Upper lobe of left lung (tissue), 6 donors: ENCODE results near the gene TDRD6. TPM values are rescaled to one million over a fixed set of nuclear protein-coding genes. Genes with fewer than 3 reads are reported as not detected.
"Not testable (repeated sequence)": the region's sequence is repeated elsewhere in the genome, so short reads cannot be mapped to it uniquely, and the experiment has no call there.

Experiments used
- ATAC-seq, 2 donors: fragments of 200-7000 bp; cut with Tn5 transposase; one replicate each; pipeline ENCODE4 v1.9.1; 2022; ENCODE audit warnings: mild to moderate bottlenecking in 2 of 2, moderate library complexity in 2 of 2; ENCODE audit not compliant: low FRiP score in 2 of 2
- DNase-seq, 2 donors: peaks; one replicate each; pipeline ENCODE4 v3.0.0-alpha.2; 2019 to 2020
- H3K27ac ChIP-seq, 4 donors: fragments of 200-600 bp; sonication (generic); one replicate each; pipeline ENCODE4 v1.5.1; 2016 to 2019
- H3K27me3 ChIP-seq, 4 donors: fragments of 200-600 bp; sonication (generic); one replicate each; pipeline ENCODE4 v1.5.1; 2017 to 2019
- H3K36me3 ChIP-seq, 4 donors: fragments of 200-600 bp; sonication (generic); one replicate each; pipeline ENCODE4 v1.5.1; 2016 to 2019
- H3K4me1 ChIP-seq, 4 donors: fragments of 200-600 bp; sonication (generic); one replicate each; pipeline ENCODE4 v1.5.1; 2018 to 2019
- H3K4me3 ChIP-seq, 4 donors: fragments of 200-600 bp; sonication (generic); one replicate each; pipeline ENCODE4 v1.5.1; 2017 to 2019; ENCODE audit warnings: mild to moderate bottlenecking in 2 of 4, moderate library complexity in 1 of 4
- H3K9me3 ChIP-seq, 4 donors: fragments of 200-600 bp; sonication (generic); one replicate each; pipeline ENCODE4 v1.5.1; 2018 to 2019
- EP300 ChIP-seq, 4 donors: sonication (generic); formaldehyde crosslinking; IDR thresholded peaks; one replicate each; pipeline ENCODE4 v1.5.1; 2017; ENCODE audit warnings: antibody characterized with exemption in 4 of 4, control low read depth in 2 of 4
- POLR2A ChIP-seq, 4 donors: fragments of 450-650 bp; IDR thresholded peaks; one replicate each; pipeline ENCODE4 v1.5.1; 2016 to 2017; ENCODE audit warnings: antibody characterized with exemption in 4 of 4, mild to moderate bottlenecking in 2 of 4
- POLR2AphosphoS5 ChIP-seq, 2 donors: sonication (generic); formaldehyde crosslinking; IDR thresholded peaks; one replicate each; pipeline ENCODE4 v1.5.1; 2017; ENCODE audit warnings: antibody characterized with exemption in 2 of 2
- WGBS, 2 donors: methylation state at CpG; one replicate each; pipeline ENCODE4 v1.1.5; 2017 to 2018; 5-methylcytosine and 5-hydroxymethylcytosine counted together
- total RNA-seq, 6 donors: library from RNA; depleted of rRNA in 4 of 6; stranded (reverse); fragments of >200 nt in 4 of 6; gene quantifications; one replicate each; pipeline versions ENCODE4 v1.1.0 to v1.2.1, GENCODE V29; 2016 to 2021
- TF ChIP-seq, protein P1 (sequence below), 6 experiments: fragments of 450-650 bp in 4 of 6; fragments of 200-600 bp in 2 of 6; sonication (generic) in 2 of 6; IDR thresholded peaks; one replicate each; pipeline ENCODE4 v1.5.1; 2016 to 2019; ENCODE audit warnings: antibody characterized with exemption in 6 of 6
- donor health status: DM: no; HTN: no; CAD: no; lungs with moderate emphysema.
- donor health status: DM: no; HTN: yes; CAD: no; lungs with severe emphysema.

Gene TDRD6
- total RNA-seq, 6 donors from 2014 or later = 0.15 to 3.1 (median 0.53) TPM

DNA sequence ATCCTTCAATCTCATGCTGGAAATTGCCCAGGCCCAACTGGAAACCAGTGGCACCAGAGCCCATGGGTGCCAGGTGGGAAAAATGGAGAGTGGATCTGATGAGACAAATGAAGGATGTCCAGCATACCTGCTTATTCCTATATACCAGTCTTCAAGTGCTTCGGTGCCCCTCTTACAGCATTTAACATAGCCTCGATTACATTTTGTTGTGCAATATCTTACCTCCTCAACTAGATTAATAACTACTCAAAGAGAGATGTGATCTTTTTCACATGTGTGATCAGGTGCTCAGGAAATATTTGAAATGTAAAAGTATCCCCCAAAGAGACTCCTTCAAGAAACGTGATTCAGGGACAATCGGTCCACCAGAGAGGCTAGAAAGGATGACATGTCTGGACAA, 54.2 kb downstream of the TDRD6 start:
- no peaks in the 10 kb centered on the region for H3K36me3 ChIP-seq
- H3K27me3 ChIP-seq = peaks cover 0 to 3% (median 0%) of the 10 kb centered on the region in 4 donors
- TF ChIP-seq POLR2AphosphoS5 (IDR thresholded peaks at IDR 0.05) = no peak
- no peak for TF ChIP-seq POLR2A (IDR thresholded peaks at IDR 0.05)
- TF ChIP-seq, protein P1, sequence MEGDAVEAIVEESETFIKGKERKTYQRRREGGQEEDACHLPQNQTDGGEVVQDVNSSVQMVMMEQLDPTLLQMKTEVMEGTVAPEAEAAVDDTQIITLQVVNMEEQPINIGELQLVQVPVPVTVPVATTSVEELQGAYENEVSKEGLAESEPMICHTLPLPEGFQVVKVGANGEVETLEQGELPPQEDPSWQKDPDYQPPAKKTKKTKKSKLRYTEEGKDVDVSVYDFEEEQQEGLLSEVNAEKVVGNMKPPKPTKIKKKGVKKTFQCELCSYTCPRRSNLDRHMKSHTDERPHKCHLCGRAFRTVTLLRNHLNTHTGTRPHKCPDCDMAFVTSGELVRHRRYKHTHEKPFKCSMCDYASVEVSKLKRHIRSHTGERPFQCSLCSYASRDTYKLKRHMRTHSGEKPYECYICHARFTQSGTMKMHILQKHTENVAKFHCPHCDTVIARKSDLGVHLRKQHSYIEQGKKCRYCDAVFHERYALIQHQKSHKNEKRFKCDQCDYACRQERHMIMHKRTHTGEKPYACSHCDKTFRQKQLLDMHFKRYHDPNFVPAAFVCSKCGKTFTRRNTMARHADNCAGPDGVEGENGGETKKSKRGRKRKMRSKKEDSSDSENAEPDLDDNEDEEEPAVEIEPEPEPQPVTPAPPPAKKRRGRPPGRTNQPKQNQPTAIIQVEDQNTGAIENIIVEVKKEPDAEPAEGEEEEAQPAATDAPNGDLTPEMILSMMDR (IDR thresholded peaks at IDR 0.05) = no peak
- TF ChIP-seq EP300 (IDR thresholded peaks at IDR 0.05) = no peak
- H3K4me3 ChIP-seq = no peak overlapping the region
- no peak overlapping the region for H3K27ac ChIP-seq
- no peaks in the 10 kb centered on the region for H3K9me3 ChIP-seq
- DNase-seq (no peak), ATAC-seq (no peak)
- H3K4me1 ChIP-seq = no peaks in the 10 kb centered on the region
- 93 to 94% methylated on average over 4 of the region's 4 CpGs for WGBS, 2 donors

DNA sequence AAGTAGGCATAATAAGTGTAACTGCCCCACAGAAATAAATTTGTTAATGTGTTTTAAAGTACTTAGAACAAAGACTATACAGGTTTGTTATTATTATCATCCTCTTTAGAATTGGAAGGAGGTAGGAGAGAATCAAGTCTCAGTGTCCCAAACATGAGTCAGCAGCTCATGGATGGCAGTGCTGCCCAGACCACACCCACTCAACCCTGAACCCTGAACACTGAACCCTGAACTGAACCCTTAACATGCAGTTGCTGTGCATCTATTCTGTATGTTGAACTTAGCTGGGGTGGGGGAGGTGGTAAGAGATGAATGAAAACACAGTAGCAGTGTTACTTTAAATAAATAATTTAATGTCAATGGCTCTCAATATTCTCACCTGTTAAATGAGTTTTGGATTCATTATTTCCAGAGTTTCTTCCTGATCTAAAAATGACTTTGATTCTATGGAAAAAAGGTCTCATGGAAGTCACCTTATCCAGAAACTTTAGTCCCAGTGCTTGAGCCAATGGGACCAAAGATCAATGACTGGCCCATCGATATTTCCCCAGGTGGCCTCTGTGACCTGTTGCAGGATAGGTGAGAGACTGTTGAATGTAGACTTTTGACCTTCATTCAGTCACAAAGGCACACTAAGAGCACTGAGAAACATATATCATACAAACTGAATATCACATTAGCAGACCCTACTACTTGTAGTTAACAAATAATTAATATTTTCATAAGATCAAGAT, 55.9 kb downstream of the TDRD6 start:
- Histone ChIP-seq H3K27me3 (no peaks in the 10 kb centered on the region), H3K9me3 (no peaks in the 10 kb centered on the region), H3K27ac (no peak overlapping the region), H3K4me3 (no peak overlapping the region), H3K36me3 (no peaks in the 10 kb centered on the region), H3K4me1 (no peaks in the 10 kb centered on the region)
- 77 to 80% methylated on average over 1 of the region's 1 CpG for WGBS, 2 donors
- TF ChIP-seq EP300 (IDR thresholded peaks at IDR 0.05) = no peak
- no peak for TF ChIP-seq POLR2AphosphoS5 (IDR thresholded peaks at IDR 0.05)
- no peak for TF ChIP-seq POLR2A (IDR thresholded peaks at IDR 0.05)
- TF ChIP-seq, protein P1 (IDR thresholded peaks at IDR 0.05) = no peak
- no peak for ATAC-seq
- DNase-seq = no peak

DNA sequence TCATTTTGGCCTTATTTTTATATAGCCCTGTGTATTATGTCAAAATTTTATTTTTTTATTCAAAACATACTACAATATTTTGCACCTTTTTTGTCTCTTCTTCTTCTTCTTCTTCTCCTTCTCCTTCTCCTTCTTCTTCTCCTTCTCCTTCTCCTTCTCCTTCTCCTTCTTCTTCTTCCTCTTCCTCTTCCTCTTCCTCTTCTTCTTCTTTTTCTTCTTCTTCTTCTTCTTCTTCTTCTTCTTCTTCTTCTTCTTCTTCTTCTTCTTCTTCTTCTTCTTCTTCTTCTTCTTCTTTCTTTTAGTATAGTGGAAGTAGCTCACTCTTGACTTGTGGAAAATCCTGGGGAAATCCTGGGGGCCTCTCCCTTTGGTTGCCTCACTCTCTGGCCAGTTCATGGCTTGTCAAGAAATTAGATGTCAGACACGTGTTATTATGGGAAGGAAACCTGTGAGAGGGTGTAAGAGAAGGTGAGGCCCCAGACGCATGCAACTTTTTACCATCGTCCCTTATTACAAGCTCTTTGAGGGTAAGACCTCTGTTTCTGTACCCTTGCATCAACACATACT, 56.6 kb downstream of the TDRD6 start:
- H3K27me3 ChIP-seq, H3K4me3 ChIP-seq, H3K4me1 ChIP-seq, DNase-seq, H3K9me3 ChIP-seq, ATAC-seq, H3K27ac ChIP-seq, H3K36me3 ChIP-seq: not testable (repeated sequence)
- 77 to 84% methylated on average over 3 of the region's 3 CpGs for WGBS, 2 donors

DNA sequence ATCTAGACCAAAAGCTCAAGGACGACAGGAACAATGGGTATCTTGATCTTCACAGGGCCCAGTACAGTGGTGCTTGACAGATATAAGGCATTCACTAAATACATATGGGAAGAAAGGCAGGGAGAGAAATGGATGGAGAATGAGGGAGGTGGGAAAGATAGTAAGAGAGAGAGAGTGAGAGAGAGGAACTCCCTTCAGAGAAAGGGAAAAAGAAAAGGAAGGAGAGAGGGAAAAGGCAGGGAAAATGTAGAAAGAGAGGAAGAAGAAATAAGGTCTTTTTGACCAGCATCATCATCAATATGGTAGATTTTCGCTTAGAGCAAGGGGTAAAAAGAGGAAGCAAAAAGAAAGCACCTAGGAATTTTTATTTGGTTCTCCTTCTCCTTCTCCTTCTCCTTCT, 58.3 kb downstream of the TDRD6 start:
- DNase-seq (no peak), ATAC-seq (no peak)
- TF ChIP-seq, protein P1 (IDR thresholded peaks at IDR 0.05) = no peak
- TF ChIP-seq POLR2AphosphoS5 (IDR thresholded peaks at IDR 0.05) (no peak), POLR2A (IDR thresholded peaks at IDR 0.05) (no peak), EP300 (IDR thresholded peaks at IDR 0.05) (no peak)
- Histone ChIP-seq H3K36me3 (no peaks in the 10 kb centered on the region), H3K4me1 (no peaks in the 10 kb centered on the region), H3K27ac (no peak overlapping the region), H3K27me3 (no peaks in the 10 kb centered on the region), H3K9me3 (no peaks in the 10 kb centered on the region), H3K4me3 (no peak overlapping the region)
- WGBS, 2 donors = 66 to 68% methylated on average over 2 of the region's 2 CpGs

DNA sequence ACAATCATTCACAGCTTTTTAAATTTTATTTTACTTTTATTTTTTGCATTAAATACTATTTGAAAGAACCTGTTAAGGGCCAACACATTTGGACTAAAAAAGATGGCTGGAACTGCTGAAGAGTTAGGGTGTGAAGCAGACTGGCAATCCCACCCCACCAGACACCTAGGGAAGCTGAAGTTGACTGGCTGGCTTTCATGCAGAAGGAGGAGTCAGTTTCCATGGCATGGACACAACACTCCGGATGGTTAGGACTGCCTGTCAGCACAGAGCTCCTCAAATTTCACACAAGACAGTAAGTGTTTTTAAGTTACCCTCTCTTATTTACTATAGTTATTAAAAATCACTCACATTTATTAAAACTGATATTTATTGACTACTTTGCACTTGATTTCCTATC, 59.0 kb downstream of the TDRD6 start, which contains the start of gene ANKRD66:
TSS of gene ANKRD66 (plus strand) at position 238 of the 400 bp plus-strand sequence. CDS start 5,016 bp downstream, outside the sequence.
- no peaks in the 10 kb centered on the region for H3K27me3 ChIP-seq
- no peaks in the 10 kb centered on the region for H3K9me3 ChIP-seq
- TF ChIP-seq POLR2A (IDR thresholded peaks at IDR 0.05) = no peak
- TF ChIP-seq EP300 (IDR thresholded peaks at IDR 0.05) = no peak
- no peak for TF ChIP-seq POLR2AphosphoS5 (IDR thresholded peaks at IDR 0.05)
- TF ChIP-seq, protein P1 (IDR thresholded peaks at IDR 0.05) = no peak
- DNase-seq (no peak), ATAC-seq (no peak)
- no peaks in the 10 kb centered on the region for H3K36me3 ChIP-seq
- 59 to 91% methylated on average over 1 of the region's 1 CpG for WGBS, 2 donors
- no peak within 1 kb of the TSS for H3K27ac ChIP-seq
- no peak within 1 kb of the TSS for H3K4me3 ChIP-seq
- no peaks in the 10 kb centered on the region for H3K4me1 ChIP-seq
